Peyer's patch (tissue), 4 donors: Measurements from ENCODE around the gene GPBP1. TPM values are rescaled to one million over a fixed set of nuclear protein-coding genes. Genes with fewer than 3 reads are reported as not detected.

Experiments
- DNase-seq, 3 donors: peaks; one replicate each; pipeline ENCODE4 v3.0.0-alpha.2; 2017 to 2019
- H3K27ac ChIP-seq, 4 donors: fragments of 200-600 bp; sonication (generic); one replicate each; pipeline ENCODE4 v1.5.1; 2016 to 2019
- H3K27me3 ChIP-seq, 2 donors: fragments of 200-600 bp; sonication (generic); one replicate each; pipeline ENCODE4 v1.5.1; 2019
- H3K36me3 ChIP-seq, 3 donors: fragments of 200-600 bp; sonication (generic); one replicate each; pipeline ENCODE4 v1.5.1; 2016 to 2019
- H3K4me1 ChIP-seq, 4 donors: fragments of 200-600 bp; sonication (generic); one replicate each; pipeline ENCODE4 v1.5.1; 2016 to 2019
- H3K4me3 ChIP-seq, 4 donors: fragments of 200-600 bp; sonication (generic); 1 replicate in 3 of 4; 2 replicates in 1 of 4; pipeline ENCODE4 v1.5.1; 2016 to 2019; ENCODE audit warnings: mild to moderate bottlenecking in 1 of 4
- H3K9me3 ChIP-seq, 4 donors: fragments of 200-600 bp; sonication (generic); one replicate each; pipeline ENCODE4 v1.5.1; 2016 to 2019; ENCODE audit warnings: mild to moderate bottlenecking in 1 of 4
- CTCF ChIP-seq, 6 experiments: fragments of 450-650 bp in 4 of 6; fragments of 200-600 bp in 2 of 6; sonication (generic) in 1 of 6; IDR thresholded peaks; one replicate each; pipeline ENCODE4 v1.5.1; 2017 to 2019; ENCODE audit warnings: antibody characterized with exemption in 6 of 6, mild to moderate bottlenecking in 3 of 6, moderate library complexity in 1 of 6
- POLR2A ChIP-seq, 2 donors: fragments of 450-650 bp; IDR thresholded peaks; one replicate each; pipeline ENCODE4 v1.5.1; 2017; ENCODE audit warnings: antibody characterized with exemption in 2 of 2, mild to moderate bottlenecking in 2 of 2, moderate library complexity in 2 of 2
- total RNA-seq, 4 donors: library from RNA; depleted of rRNA; stranded (reverse); fragments of >200 nt; gene quantifications; one replicate each; pipeline ENCODE4 v1.1.0, GENCODE V29; 2016

GPBP1 gene
- total RNA-seq, 4 donors from 2014 or later: 67.0 to 191 (median 81.7) TPM

GRCh38 chr5:57199866-57200265, 26.0 kb downstream of the GPBP1 start:
- DNase-seq: no peak
- Histone ChIP-seq H3K27me3 (no peaks in the 10 kb centered on the region), H3K4me3 (no peak overlapping the region), H3K36me3 (peaks cover 0 to 16% (median 0%) of the 10 kb centered on the region in 3 donors), H3K27ac (no peak overlapping the region), H3K9me3 (no peaks in the 10 kb centered on the region), H3K4me1 (peaks cover 0 to 7% (median 0%) of the 10 kb centered on the region in 4 donors)
- no peak for TF ChIP-seq POLR2A (IDR thresholded peaks at IDR 0.05)
- TF ChIP-seq CTCF (IDR thresholded peaks at IDR 0.05): no peak

- Histone ChIP-seq H3K4me1 (peaks cover 0 to 13% (median 0%) of the 10 kb centered on the region in 4 donors), H3K27ac (no peak overlapping the region), H3K4me3 (no peak overlapping the region), H3K27me3 (no peaks in the 10 kb centered on the region), H3K9me3 (no peaks in the 10 kb centered on the region), H3K36me3 (no peaks in the 10 kb centered on the region)
- DNase-seq: no peak
- TF ChIP-seq POLR2A (IDR thresholded peaks at IDR 0.05) (no peak), CTCF (IDR thresholded peaks at IDR 0.05) (no peak)
These were observed 29.0 kb downstream of the GPBP1 start for GRCh38 chr5:57202811-57203210.

DNA sequence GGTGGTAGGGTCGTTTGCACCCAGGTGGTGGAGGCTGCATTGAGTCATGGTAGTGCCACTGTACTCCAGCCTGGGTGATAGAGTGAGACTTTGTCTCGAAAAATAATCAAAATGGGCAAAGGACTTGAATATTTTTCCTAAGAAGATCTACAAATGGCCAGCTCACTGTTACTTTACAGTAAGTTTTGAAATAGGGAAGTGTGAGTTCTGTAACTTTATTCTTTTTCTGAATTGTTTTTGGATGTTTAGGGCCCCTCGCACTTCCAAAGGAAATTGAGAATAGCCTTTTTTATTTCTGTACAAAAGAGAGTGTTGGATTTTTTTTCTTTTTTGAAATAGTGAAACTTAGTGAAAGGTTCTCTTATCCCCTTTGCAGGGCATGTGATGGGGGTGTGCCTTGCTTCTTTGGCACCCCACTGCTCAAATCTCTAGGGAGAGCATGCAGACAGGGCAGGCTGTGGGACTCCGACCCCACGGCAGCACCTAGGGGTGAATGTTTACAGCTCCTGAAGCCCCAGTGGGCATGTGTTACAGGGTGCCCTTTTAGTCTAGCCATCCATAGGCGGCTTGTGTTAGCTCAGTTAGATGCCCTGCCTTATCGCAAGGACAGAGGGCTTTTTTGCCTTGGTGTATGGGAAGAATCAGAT, 33.3 kb downstream of the GPBP1 start:
- Histone ChIP-seq H3K4me1 (peaks cover 0 to 6% (median 2%) of the 10 kb centered on the region in 4 donors), H3K27me3 (no peaks in the 10 kb centered on the region), H3K4me3 (no peak overlapping the region), H3K9me3 (no peaks in the 10 kb centered on the region), H3K27ac (no peak overlapping the region), H3K36me3 (no peaks in the 10 kb centered on the region)
- TF ChIP-seq CTCF (IDR thresholded peaks at IDR 0.05) (no peak), POLR2A (IDR thresholded peaks at IDR 0.05) (no peak)
- no peak for DNase-seq

- H3K4me1 ChIP-seq: peaks cover 0 to 6% (median 2%) of the 10 kb centered on the region in 4 donors
These were observed 33.8 kb downstream of the GPBP1 start for GRCh38 chr5:57207681-57208080.

GRCh38 chr5:57209316-57210040, 35.6 kb downstream of the GPBP1 start:
- peaks cover 0 to 6% (median 2%) of the 10 kb centered on the region in 4 donors for H3K4me1 ChIP-seq
- TF ChIP-seq CTCF (IDR thresholded peaks at IDR 0.05) (no peak), POLR2A (IDR thresholded peaks at IDR 0.05) (no peak)
- H3K27ac ChIP-seq: no peak overlapping the region

More at GRCh38 chr5:57207681-57208080, 33.8 kb downstream of the GPBP1 start:
- Histone ChIP-seq H3K9me3 (no peaks in the 10 kb centered on the region), H3K4me3 (no peak overlapping the region), H3K27me3 (no peaks in the 10 kb centered on the region), H3K36me3 (no peaks in the 10 kb centered on the region), H3K27ac (no peak overlapping the region)
- TF ChIP-seq CTCF (IDR thresholded peaks at IDR 0.05): no peak
- no peak for TF ChIP-seq POLR2A (IDR thresholded peaks at IDR 0.05)
- no peak for DNase-seq

More at GRCh38 chr5:57209316-57210040, 35.6 kb downstream of the GPBP1 start:
- H3K27me3 ChIP-seq: no peaks in the 10 kb centered on the region
- no peak for DNase-seq
- H3K9me3 ChIP-seq: no peaks in the 10 kb centered on the region
- H3K36me3 ChIP-seq: peaks cover 0 to 8% (median 0%) of the 10 kb centered on the region in 3 donors
- H3K4me3 ChIP-seq: no peak overlapping the region
